ENCODE data around the gene JAK2. TPM values are rescaled to one million over a fixed set of nuclear protein-coding genes. Genes with fewer than 3 reads are reported as not detected.

JAK2 gene
- total and polyA plus RNA-seq, 9 of the 15 experiments (the other 6 are each of a cell fraction or from before 2014, with no cell fraction given) = 4.7 to 23.4 (median 15.3) TPM

GRCh38 chr9:4985386-4986266 lies 554 bp downstream of the JAK2 start (continued):
- TF ChIP-seq NKRF (IDR thresholded peaks at IDR 0.05; ENCODE audit: borderline replicate concordance) = peak; percentile 51; the same call in 1 of the 2 replicates
- TF ChIP-seq RAD21 (CRISPR knock-in tag; conservative IDR thresholded peaks at IDR 0.05 in 1 of 2, IDR thresholded peaks at IDR 0.05 in 1 of 2) = no peak
- TF ChIP-seq ZNF398 (CRISPR knock-in tag; IDR thresholded peaks at IDR 0.05) = no peak
- no peak for TF ChIP-seq HEY1 (CRISPR knock-in tag; IDR thresholded peaks at IDR 0.05; ENCODE audit: borderline replicate concordance)
- no peak for TF ChIP-seq FOXP1 (CRISPR knock-in tag; IDR thresholded peaks at IDR 0.05)
- TF ChIP-seq NCOA6 (IDR thresholded peaks at IDR 0.05) = no peak
- no peak for TF ChIP-seq SMAD1 (IDR thresholded peaks at IDR 0.05; ENCODE audit: low read depth, low read length, partially characterized antibody)
- no peak for TF ChIP-seq SMAD3 (CRISPR knock-in tag; conservative IDR thresholded peaks at IDR 0.05)
- TF ChIP-seq KLF10 (CRISPR knock-in tag; IDR thresholded peaks at IDR 0.05) = no peak
- no peak for TF ChIP-seq TAF9B (IDR thresholded peaks at IDR 0.05; ENCODE audit: partially characterized antibody)
- TF ChIP-seq BRD9 (IDR thresholded peaks at IDR 0.05; ENCODE audit: low read depth, partially characterized antibody) = no peak
- TF ChIP-seq JUND (IDR thresholded peaks at IDR 0.05; ENCODE audit: borderline replicate concordance, low read depth, low read length) = no peak
- no peak for TF ChIP-seq JUND (tag; IDR thresholded peaks at IDR 0.05; ENCODE audit: borderline replicate concordance, low read depth, low read length)
- TF ChIP-seq TFAP4 (CRISPR knock-in tag; IDR thresholded peaks at IDR 0.05; ENCODE audit: borderline replicate concordance) = no peak
- TF ChIP-seq PHB2 (IDR thresholded peaks at IDR 0.05; ENCODE audit: low read depth) = no peak
- no peak for TF ChIP-seq ZNF444 (CRISPR knock-in tag; IDR thresholded peaks at IDR 0.05)
- TF ChIP-seq AFF4 (CRISPR knock-in tag; IDR thresholded peaks at IDR 0.05) = peak; percentile 64; the same call in 1 of the 2 replicates
- TF ChIP-seq SP2 (IDR thresholded peaks at IDR 0.05; ENCODE audit: extremely low read depth, low read depth, low read length, poor library complexity, severe bottlenecking) = no peak
